BLaER1 (cell line): Measurements from ENCODE around the gene XAGE1A.
"Not testable (repeated sequence)": the region's sequence is repeated elsewhere in the genome, so short reads cannot be mapped to it uniquely, and the experiment has no call there.

Experiments
- H3K27ac ChIP-seq: shearing (Covaris generic); formaldehyde crosslinking; 2 replicates; pipeline ENCODE4 v1.8.1; 2022
- H3K27me3 ChIP-seq: shearing (Covaris generic); formaldehyde crosslinking; 2 replicates; pipeline ENCODE4 v1.8.1; 2022
- H3K36me3 ChIP-seq: shearing (Covaris generic); formaldehyde crosslinking; 2 replicates; pipeline ENCODE4 v1.8.1; 2022
- H3K4me1 ChIP-seq: shearing (Covaris generic); formaldehyde crosslinking; 2 replicates; pipeline ENCODE4 v1.8.1; 2022
- H3K4me2 ChIP-seq: shearing (Covaris generic); formaldehyde crosslinking; 2 replicates; pipeline ENCODE4 v1.8.1; 2022
- H3K4me3 ChIP-seq: shearing (Covaris generic); formaldehyde crosslinking; 2 replicates; pipeline ENCODE4 v1.8.1; 2022
- H3K9ac ChIP-seq: shearing (Covaris generic); formaldehyde crosslinking; 2 replicates; pipeline ENCODE4 v1.8.1; 2022
- H3K9me3 ChIP-seq: shearing (Covaris generic); formaldehyde crosslinking; 2 replicates; pipeline ENCODE4 v1.8.1; 2022
- H4K20me1 ChIP-seq: shearing (Covaris generic); formaldehyde crosslinking; 2 replicates; pipeline ENCODE4 v1.8.1; 2022
- Cebpa-rat ChIP-seq: shearing (Covaris generic); IDR thresholded peaks from 2 replicates; pipeline ENCODE4 v1.8.1; 2022

Gene XAGE1A, protein sequence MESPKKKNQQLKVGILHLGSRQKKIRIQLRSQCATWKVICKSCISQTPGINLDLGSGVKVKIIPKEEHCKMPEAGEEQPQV

DNA sequence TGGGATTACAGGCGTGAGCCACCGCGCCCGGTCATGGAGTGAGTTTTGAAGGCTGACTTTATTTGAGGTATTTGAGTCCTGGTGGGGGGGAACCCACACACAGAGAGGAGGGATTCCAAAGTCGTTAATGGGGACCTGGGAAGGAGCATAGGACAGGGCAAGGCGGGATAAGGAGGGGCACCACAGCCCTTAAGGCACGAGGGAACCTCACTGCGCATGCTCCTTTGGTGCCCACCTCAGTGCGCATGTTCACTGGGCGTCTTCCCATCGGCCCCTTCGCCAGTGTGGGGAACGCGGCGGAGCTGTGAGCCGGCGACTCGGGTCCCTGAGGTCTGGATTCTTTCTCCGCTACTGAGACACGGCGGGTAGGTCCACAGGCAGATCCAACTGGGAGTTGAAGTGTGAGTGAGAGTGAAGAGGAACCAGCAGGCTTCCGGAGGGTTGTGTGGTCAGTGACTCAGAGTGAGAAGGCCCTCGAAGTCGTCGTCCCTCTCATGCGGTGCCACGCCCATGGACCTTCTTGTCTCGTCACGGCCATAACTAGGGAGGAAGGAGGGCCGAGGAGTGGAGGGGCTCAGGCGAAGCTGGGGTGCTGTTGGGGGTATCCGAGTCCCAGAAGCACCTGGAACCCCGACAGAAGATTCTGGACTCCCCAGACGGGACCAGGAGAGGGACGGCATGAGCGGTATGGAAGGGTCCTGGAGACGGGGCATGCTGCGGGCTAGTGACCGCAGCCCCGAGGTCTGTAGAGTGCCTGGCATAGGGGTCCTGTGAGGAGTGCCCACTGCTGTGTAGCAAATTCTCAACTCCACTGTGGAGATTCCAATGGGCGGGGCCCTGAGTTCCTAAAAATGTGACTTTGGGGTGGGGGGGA, at the start of gene XAGE1A:
TSS of gene XAGE1A (plus strand) at position 264 of the 874 bp plus-strand sequence. CDS start 1,554 bp downstream, outside the sequence.
- not testable (repeated sequence) for H3K27me3 ChIP-seq, H3K36me3 ChIP-seq, H3K4me3 ChIP-seq, H3K4me1 ChIP-seq, H3K9ac ChIP-seq, H3K9me3 ChIP-seq, H3K4me2 ChIP-seq, H4K20me1 ChIP-seq, H3K27ac ChIP-seq

DNA sequence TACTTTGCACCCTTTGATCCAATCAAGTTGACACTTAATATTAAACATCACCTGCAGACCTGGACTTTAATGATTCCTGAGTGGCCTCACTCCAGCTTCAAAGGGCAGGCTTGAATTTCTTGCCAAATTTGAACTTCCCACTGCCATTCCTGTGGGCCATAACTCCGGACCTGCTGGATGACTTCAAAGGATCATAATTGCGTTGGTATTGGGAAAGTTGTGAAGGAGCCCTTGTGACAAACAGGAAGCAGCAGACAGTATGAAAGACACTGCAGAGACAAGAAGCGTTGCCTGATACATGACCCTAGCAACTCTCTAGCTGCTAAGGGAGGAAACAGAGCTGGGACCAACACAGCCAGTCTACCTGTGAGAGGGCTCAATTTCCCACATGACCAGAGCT, 43.6 kb upstream of the XAGE1A start:
- not testable (repeated sequence) for H3K9me3 ChIP-seq, H3K4me3 ChIP-seq, H3K27ac ChIP-seq, H3K36me3 ChIP-seq, H4K20me1 ChIP-seq, H3K9ac ChIP-seq, H3K4me2 ChIP-seq, H3K4me1 ChIP-seq
- peaks cover 81% of the 10 kb centered on the region for H3K27me3 ChIP-seq

DNA sequence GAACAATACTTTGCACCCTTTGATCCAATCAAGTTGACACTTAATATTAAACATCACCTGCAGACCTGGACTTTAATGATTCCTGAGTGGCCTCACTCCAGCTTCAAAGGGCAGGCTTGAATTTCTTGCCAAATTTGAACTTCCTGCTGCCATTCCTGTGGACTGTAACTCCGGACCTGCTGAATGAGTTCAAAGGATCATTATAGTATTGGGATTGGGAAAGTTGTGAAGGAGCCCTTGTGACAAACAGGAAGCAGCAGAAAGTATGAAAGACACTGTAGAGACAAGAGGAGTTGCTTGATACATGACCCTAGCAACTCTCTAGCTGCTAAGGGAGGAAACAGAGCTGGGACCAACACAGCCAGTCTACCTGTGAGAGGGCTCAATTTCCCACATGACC, 24.3 kb upstream of the XAGE1A start:
- not testable (repeated sequence) for H3K9ac ChIP-seq, H3K27ac ChIP-seq, H3K4me2 ChIP-seq, H3K36me3 ChIP-seq, H4K20me1 ChIP-seq, H3K4me3 ChIP-seq, H3K4me1 ChIP-seq, H3K9me3 ChIP-seq
- peaks cover 45% of the 10 kb centered on the region for H3K27me3 ChIP-seq

DNA sequence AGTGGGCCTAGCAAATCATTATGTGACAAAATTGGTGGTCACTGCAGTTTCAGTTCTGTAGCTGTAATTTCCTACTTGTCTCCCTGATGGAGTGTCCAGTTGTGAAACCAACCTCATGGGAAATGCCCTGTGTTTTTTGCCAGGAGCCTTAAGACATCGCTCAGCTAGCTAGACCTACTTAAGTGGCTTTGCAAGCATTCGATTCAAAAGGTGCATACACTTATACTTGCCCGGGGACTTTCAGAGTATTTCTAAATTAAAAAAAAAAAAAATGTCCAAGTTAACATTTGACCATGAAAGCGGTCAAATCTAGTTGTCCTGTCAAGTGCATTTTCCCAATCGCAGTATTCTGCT, 788 bp downstream of the XAGE1A start:
- not testable (repeated sequence) for H3K9me3 ChIP-seq, H3K27ac ChIP-seq, H3K36me3 ChIP-seq, H3K9ac ChIP-seq, H3K4me2 ChIP-seq, H4K20me1 ChIP-seq, H3K4me1 ChIP-seq, H3K4me3 ChIP-seq, H3K27me3 ChIP-seq

DNA sequence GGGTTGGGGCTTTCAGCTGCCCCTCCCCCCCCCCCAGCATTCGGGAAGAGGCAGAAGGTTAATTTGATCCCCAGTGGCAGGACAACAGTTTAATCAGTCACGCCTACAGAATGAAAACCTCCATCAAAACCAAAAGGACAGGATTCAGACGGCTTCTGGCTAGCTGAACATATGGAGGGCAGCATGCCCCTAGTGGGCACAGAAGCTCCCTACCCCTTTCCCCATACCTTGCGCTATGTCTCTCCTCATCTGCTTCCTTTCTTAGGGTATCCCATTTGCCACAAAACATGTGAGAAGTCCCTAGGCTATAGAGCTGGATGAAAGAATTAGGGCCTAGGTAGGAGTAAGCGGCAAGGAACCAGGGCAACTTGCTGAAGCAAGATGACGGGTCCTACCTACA, 5.8 kb downstream of the XAGE1A start:
- H4K20me1 ChIP-seq, H3K9ac ChIP-seq: not testable (repeated sequence)
- H3K27me3 ChIP-seq = peaks cover 40% of the 10 kb centered on the region

DNA sequence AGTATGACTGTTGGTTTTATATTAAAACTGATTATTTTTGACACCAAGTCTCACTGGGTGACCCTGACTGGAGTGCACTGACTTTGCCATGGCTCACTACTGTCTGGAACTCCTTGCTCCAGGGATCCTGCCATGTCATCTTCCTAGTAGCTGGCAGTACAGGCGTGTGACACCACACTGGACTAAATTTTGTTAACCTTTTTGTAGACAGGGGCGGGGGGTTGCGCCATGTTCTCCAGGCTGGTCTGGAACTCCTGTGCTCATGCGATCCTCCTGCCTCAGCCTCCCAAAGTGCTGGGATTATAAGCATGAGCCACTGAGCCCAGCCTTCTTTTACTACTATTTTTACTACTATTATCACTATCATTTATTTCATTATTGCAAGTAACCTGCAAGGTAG, 8.9 kb downstream of the XAGE1A start:
- Histone ChIP-seq H3K9me3 (no peaks in the 10 kb centered on the region), H3K4me2 (no peak overlapping the region), H3K4me1 (no peaks in the 10 kb centered on the region), H3K4me3 (no peak overlapping the region), H4K20me1 (peaks cover 4% of the 10 kb centered on the region; the same call in 1 of the 2 replicates), H3K27ac (no peak overlapping the region), H3K36me3 (no peaks in the 10 kb centered on the region), H3K27me3 (peaks cover 70% of the 10 kb centered on the region), H3K9ac (no peak overlapping the region)
- TF ChIP-seq Cebpa-rat = no peak

More for the DNA sequence above, 5.8 kb downstream of the XAGE1A start:
- H3K36me3 ChIP-seq, H3K9me3 ChIP-seq, H3K4me1 ChIP-seq, H3K4me3 ChIP-seq, H3K4me2 ChIP-seq, H3K27ac ChIP-seq: not testable (repeated sequence)

DNA sequence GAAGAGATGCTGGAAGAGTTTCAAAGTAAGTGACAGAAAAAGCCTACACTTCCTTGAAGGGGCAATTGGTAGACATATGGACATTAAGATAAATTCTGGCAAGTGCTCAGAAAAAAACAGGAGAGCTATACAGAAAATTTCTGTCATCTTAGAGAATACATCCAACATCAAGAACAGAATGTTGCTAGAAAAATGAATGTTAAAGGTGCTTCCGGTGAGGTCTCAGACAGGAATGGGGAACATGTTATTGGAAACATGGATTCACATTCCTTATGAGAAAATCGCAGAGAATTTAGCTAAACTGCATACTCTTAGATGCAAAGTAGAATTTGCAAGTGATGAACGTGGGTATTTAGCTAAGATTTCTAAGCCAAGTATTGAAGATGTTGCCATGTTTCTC, 11.7 kb downstream of the XAGE1A start:
- Histone ChIP-seq H3K27me3 (peaks cover 76% of the 10 kb centered on the region), H4K20me1 (peaks cover 4% of the 10 kb centered on the region; the same call in 1 of the 2 replicates), H3K4me3 (no peak overlapping the region), H3K27ac (no peak overlapping the region), H3K4me1 (no peaks in the 10 kb centered on the region), H3K36me3 (no peaks in the 10 kb centered on the region), H3K9ac (no peak overlapping the region), H3K9me3 (no peaks in the 10 kb centered on the region), H3K4me2 (no peak overlapping the region)
- no peak for TF ChIP-seq Cebpa-rat

DNA sequence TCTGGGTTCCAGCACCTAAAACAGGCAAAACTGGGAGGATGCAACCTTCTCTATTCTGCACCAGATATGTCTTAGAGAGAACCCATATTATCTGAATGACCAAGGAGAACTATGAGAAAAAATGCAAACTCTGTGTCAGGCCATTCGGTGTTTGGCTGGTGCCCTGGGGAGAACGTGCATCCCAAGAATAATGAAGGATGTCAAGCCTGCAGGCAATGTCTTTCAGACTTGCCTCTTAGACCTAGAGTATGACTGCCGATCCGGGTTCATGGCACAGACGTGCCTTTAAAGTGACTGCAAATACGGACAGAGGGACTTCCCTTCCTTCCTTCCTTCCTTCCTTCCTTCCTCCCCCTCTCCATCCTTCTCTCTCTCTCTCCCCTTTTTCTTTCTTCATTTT, 14.3 kb downstream of the XAGE1A start:
- no peak for TF ChIP-seq Cebpa-rat

DNA sequence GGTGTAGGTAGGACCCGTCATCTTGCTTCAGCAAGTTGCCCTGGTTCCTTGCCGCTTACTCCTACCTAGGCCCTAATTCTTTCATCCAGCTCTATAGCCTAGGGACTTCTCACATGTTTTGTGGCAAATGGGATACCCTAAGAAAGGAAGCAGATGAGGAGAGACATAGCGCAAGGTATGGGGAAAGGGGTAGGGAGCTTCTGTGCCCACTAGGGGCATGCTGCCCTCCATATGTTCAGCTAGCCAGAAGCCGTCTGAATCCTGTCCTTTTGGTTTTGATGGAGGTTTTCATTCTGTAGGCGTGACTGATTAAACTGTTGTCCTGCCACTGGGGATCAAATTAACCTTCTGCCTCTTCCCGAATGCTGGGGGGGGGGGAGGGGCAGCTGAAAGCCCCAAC, 15.5 kb downstream of the XAGE1A start:
- not testable (repeated sequence) for H3K4me3 ChIP-seq, H3K36me3 ChIP-seq

More for the DNA sequence above, 14.3 kb downstream of the XAGE1A start:
- H3K4me2 ChIP-seq = no peak overlapping the region
- no peak overlapping the region for H3K4me3 ChIP-seq
- no peak overlapping the region for H3K27ac ChIP-seq
- no peaks in the 10 kb centered on the region for H3K4me1 ChIP-seq
- H3K36me3 ChIP-seq = no peaks in the 10 kb centered on the region
- no peak overlapping the region for H3K9ac ChIP-seq
- H3K27me3 ChIP-seq = peaks cover 51% of the 10 kb centered on the region
- H4K20me1 ChIP-seq = peaks cover 4% of the 10 kb centered on the region; the same call in 1 of the 2 replicates
- H3K9me3 ChIP-seq = no peaks in the 10 kb centered on the region

DNA sequence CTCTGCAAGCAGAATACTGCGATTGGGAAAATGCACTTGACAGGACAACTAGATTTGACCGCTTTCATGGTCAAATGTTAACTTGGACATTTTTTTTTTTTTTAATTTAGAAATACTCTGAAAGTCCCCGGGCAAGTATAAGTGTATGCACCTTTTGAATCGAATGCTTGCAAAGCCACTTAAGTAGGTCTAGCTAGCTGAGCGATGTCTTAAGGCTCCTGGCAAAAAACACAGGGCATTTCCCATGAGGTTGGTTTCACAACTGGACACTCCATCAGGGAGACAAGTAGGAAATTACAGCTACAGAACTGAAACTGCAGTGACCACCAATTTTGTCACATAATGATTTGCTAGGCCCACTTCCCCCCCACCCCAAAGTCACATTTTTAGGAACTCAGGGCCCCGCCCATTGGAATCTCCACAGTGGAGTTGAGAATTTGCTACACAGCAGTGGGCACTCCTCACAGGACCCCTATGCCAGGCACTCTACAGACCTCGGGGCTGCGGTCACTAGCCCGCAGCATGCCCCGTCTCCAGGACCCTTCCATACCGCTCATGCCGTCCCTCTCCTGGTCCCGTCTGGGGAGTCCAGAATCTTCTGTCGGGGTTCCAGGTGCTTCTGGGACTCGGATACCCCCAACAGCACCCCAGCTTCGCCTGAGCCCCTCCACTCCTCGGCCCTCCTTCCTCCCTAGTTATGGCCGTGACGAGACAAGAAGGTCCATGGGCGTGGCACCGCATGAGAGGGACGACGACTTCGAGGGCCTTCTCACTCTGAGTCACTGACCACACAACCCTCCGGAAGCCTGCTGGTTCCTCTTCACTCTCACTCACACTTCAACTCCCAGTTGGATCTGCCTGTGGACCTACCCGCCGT, 20.7 kb downstream of the XAGE1A start:
- not testable (repeated sequence) for H3K4me3 ChIP-seq, H3K4me2 ChIP-seq, H3K27ac ChIP-seq, H3K36me3 ChIP-seq, H3K9me3 ChIP-seq, H4K20me1 ChIP-seq, H3K4me1 ChIP-seq, H3K9ac ChIP-seq, H3K27me3 ChIP-seq

More for the DNA sequence above, 15.5 kb downstream of the XAGE1A start:
- H4K20me1 ChIP-seq, H3K9me3 ChIP-seq, H3K9ac ChIP-seq, H3K27ac ChIP-seq, H3K4me2 ChIP-seq, H3K4me1 ChIP-seq: not testable (repeated sequence)
- H3K27me3 ChIP-seq = peaks cover 41% of the 10 kb centered on the region

DNA sequence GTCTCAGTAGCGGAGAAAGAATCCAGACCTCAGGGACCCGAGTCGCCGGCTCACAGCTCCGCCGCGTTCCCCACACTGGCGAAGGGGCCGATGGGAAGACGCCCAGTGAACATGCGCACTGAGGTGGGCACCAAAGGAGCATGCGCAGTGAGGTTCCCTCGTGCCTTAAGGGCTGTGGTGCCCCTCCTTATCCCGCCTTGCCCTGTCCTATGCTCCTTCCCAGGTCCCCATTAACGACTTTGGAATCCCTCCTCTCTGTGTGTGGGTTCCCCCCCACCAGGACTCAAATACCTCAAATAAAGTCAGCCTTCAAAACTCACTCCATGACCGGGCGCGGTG, 21.3 kb downstream of the XAGE1A start, which contains the start of gene XAGE1B:
TSS of gene XAGE1B (minus strand) at position 77 of the 339 bp plus-strand sequence. CDS start 1,536 bp downstream, outside the sequence.
- H3K27ac ChIP-seq, H3K36me3 ChIP-seq, H3K4me3 ChIP-seq, H3K27me3 ChIP-seq, H3K4me2 ChIP-seq, H3K9ac ChIP-seq, H4K20me1 ChIP-seq, H3K4me1 ChIP-seq, H3K9me3 ChIP-seq: not testable (repeated sequence)

DNA sequence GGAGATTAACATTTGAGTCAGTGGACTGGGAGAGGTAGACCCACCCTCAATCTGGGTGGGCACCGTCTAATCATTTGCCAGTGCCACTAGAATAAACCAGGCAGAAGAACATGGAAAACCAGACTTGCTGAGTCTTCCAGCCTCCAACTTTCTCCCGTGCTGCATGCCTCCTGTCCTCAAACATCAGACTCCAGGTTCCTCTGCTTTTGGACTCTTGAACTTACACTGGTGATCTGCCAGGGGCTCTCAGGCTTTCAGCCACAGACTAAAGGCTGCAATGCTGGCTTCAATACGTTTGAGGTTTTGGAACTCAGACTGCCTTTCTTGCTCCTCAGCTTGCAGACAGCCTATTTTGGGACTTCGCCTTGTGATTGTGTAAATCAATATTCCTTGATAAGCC, 45.4 kb downstream of the XAGE1A start:
- H3K9me3 ChIP-seq, H4K20me1 ChIP-seq, H3K4me3 ChIP-seq, H3K4me2 ChIP-seq, H3K36me3 ChIP-seq, H3K9ac ChIP-seq, H3K27ac ChIP-seq: not testable (repeated sequence)
- peaks cover 16% of the 10 kb centered on the region for H3K4me1 ChIP-seq
- peaks cover 55% of the 10 kb centered on the region for H3K27me3 ChIP-seq
